SKM-1 treated with dmso at 0.1 percent for 144 hours (cell line): ENCODE data around the gene EGLN1.
"Not testable (repeated sequence)": the region's sequence is repeated elsewhere in the genome, so short reads cannot be mapped to it uniquely, and the experiment has no call there.

ENCODE experiments used
- DNase-seq: peaks from one replicate; lab custom pipeline; 2025; ENCODE audit not compliant: unreplicated experiment; lab: John Stamatoyannopoulos, UW

EGLN1 gene

DNA sequence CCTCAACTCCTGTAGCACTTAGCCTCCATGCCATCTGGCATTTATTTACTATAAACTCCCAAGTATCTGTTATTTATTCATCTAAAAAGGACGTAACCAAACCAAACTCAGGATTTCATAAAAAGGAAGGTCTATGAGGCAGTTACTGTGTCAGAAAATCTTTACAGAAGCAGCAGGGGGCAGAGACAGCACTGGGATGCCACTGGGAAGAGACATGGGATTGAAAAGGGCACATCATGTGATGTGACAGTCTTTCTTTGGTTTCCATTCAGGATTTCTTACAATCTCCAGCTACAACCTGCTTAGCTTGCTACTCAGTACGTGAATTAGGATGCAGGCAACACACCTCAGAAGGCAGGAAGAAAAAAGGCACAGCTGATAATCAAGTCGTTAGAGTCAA, 52.8 kb downstream of the EGLN1 start:
- no peak for DNase-seq

DNA sequence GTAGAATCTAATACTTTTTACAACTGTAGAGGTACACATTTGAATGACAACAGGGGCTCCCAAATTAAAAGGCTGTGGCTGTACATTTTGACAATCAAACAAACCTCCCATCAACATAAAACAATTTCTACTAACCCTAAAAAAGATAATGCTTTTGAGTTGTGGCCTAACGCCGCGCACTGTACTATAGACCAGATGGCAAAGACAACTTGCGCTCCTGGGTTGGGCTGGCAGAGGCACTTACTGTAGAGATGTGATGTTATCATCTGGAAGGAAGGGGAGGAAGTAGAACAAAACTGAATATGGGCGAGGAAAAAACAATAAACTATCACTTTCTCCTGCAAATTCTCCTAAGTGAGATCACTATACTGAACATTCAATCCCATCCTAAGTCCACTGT, 57.9 kb downstream of the EGLN1 start:
- no peak for DNase-seq

DNA sequence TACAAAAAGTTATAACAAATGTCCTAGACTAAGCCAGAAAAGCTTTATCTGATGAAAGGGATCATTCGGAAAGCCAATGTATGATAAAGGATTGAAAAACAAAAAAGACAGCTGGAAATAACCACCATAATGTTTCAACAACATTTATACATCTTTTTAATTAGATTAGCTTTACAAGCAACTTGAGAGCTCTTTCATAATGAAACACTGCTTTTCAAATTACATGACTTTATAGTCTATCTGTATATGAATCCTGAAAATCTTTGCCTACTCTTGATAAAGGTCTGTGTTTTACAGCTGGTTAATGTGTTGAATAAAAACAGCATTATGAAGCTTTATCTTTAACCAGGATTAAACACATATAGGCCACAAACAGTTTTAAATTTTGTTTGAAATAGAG, 58.5 kb downstream of the EGLN1 start:
- no peak for DNase-seq

DNA sequence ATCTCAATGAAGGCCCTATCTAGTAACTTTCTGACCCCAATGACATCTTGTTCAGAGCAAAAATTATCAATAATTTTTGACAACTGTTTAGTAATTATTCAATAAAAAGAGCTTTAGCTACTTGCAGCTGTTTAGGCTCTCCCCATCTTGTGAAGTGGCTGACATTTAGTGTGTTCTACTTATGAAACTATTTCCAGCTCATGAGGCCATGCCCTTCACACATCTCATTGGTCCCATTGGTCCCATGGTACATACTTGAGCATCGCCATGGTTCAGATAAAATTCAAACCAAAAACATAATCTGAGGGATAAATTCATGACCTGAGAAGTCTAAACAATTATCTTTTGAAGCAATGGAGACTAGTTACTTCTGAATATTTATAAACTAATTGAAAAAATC, 59.8 kb downstream of the EGLN1 start:
- DNase-seq = no peak

DNA sequence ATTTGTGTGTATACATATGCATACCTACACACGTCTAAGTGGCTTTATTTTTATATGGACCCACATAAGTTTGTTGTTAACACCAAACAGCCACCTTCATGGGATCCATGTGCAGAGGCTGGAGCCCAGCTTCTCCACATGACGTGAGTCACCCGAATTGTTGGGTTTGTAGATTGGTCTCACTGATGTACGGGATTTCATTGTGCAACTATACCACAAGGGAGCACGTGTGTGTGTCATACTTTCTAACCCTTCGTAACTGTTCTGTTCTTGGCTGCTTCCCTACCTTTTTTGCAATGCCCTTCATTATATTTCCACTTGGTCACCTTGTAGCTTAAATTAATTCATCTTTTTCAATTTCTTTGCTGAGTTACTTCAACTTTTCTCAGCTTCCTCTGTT, 63.0 kb downstream of the EGLN1 start:
- DNase-seq = peak; percentile 94

DNA sequence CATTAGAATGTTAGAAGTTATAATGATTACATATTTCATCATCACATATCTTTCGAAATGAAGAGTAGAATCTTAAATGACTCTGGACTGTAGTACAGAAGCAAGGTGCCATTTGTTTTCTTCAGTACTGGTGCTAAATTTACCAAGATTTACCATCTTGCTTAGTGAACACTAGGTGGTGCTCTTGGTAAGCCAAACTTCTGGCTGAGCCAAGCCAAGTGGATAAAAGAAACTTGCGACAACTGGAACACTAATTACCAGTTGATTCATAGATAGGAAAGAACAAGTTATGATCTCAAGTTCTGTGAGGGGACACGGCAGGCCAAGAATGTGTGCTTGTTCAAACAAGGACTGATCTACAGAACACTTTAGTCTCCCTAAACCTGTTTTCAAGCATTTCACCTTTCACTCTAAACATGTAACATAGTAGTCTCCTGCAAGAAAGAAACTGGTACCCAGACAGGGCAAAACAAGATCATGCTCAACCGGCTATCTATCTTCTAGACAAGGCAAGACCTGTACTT, 64.2 kb downstream of the EGLN1 start:
- DNase-seq = peak; percentile 78

DNA sequence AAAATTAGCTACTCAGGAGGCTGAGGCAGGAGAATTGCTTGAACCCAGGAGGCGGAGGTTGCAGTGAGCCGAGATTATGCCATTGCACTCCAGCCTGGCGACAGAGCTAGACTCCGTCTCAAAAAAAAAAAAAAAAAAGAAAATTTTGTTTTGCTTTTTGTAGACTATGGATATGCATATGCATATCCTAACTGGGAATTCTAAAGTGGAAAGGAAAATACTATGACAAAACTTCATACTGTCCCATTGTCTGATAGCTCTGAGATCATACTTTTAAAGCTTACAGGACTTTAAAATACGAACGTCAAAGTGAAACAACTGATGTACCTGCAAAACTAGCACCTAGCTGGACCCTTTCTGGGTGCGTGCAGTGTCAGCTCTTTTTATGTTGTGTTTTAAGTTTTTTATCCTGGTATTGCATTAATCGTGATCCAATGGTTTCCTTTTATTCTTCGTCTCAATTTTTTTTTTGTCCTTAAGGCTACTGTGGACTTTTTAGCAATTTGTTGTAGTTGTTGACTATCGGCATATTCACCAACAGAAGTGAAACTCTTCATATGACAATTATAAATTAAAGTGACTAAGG, 64.8 kb downstream of the EGLN1 start:
- DNase-seq = no peak

DNA sequence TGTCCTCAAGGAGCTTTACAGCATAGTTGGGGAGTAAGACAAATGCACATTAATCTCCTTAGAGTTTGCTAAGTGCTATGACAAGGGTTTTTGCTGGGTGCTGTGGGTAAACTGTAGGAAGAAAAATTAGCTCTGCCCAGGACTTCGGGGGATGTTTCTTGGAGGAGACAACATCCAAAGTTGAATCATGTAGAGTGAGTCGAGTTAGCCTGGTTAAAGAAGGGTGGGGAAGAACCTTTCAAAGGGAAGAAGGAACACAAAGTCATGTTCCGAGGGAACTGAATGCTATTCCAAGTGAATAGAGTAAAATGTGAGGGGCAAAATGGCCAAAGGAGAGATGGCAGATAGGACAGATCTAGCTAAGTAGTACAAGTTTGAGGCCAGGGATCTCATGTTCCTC, 66.9 kb downstream of the EGLN1 start:
- DNase-seq = no peak

DNA sequence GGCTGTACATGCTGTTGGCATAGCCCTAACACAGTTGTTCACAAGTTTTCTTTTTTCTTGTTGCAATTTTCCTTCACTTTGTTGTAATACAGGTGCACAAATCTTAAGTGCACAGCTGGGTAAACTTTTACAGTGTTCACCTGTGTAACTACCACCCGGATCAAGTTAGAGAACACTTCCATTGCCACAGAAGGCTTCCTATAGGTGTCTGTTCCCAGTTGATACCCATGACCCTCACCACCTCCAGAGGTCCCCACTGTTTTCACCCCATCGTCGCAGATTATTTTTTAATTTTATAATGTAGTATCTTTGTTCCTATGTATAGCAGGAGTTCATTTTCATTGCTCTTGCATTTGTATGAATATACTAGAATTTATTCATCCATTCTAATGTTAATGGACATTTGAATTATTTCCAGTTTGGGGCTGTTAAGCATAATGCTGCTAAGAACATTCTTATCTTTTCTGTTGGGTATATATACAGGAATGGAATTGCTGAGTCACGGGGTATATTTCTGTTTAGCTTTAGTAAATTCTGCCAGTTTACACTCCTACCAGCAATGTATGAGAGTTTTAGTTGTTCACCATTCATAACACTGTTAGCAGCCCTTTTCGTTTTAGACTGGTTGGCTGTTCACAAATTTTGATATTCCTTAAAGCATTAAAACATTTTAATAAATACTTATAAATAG, 67.6 kb downstream of the EGLN1 start:
- no peak for DNase-seq

DNA sequence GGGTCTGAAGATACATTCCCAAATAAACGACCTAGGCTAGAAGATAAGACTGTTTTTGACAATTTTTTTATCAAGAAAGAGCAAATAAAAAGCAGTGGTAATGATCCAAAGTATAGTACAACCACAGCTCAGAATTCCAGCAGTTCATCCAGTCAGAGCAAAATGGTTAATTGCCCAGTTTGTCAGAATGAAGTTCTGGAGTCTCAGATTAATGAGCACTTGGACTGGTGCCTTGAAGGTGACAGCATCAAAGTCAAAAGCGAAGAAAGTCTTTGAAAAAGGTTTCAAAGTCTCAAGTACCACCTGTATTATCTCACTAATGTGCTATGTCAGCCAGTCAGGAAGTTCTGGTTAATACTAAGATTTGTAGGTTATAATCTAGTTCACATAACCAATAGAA, 69.0 kb downstream of the EGLN1 start:
- no peak for DNase-seq

DNA sequence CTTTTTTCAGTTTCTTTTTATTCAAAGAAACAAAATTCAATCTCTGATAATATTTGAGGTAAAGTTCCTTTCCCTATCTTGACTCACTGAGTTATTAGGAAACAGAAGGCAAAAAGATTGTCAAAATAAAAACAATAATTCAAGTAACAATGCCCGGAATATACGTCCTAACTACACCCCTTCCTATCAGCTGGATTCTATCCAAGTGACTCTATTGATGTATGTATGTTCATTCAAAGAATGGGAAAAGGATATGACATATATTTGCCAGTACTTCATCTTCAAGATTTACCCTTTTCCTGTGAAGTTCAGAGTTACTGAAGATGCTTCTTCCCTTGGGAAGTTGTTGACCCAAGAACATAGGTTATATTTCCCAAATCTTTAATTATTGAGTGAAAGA, 70.3 kb downstream of the EGLN1 start:
- DNase-seq = no peak

DNA sequence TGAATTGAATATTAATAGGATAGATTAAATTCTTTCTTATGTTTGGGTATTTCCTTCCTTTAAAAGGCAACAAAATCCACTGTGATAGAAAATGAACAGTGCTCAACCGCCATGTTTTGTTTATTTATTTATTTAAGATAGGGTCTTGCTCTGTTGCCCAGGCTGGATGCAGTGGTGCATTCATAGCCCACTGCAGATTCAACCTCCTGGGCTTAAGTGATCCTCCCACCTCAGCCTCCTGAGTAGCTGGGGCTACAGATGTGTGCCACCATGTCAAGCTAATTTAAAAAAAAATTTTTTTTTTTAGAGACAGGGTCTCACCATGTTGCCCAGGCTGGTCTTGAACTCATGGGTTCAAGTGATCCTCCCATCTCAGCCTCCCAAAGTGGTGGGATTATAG, 73.2 kb downstream of the EGLN1 start:
- not testable (repeated sequence) for DNase-seq

DNA sequence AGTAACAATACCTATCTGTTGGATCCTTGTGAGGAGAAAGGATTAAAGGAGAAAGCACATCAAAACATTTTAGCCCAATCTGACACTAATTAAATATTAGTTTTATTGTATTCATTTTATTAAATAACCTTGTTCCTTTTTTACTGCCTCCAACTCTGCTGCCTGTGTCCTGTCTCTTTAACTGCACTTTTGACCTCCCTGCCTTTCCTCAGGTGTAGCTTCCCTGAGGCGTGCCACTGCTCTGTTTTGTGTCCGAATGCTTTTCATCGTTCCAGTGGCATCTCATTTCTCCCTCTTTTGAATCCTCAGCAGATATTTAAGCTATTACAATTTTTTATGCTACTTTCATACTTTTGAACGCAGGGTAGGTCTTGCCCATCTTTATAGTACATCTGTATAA, 73.6 kb downstream of the EGLN1 start:
- no peak for DNase-seq

DNA sequence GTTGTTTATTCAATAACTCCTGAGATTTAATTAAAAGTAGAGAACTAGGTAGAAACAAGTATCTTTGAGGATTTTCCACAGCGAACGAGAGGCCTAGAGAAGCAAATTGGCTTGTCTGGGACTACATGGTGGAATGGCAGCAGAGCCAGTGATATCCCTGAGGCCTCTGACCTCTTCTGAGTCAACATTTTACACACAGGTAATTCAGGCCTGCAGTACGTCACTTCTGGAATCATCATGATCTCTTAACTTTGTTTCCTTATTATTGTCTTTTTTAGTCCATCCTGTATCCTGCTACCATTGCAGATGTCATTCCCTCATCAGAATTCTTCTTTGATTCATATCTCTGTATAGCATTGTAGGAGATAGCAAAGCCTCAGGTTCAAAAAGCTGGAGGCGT, 74.1 kb downstream of the EGLN1 start:
- no peak for DNase-seq

DNA sequence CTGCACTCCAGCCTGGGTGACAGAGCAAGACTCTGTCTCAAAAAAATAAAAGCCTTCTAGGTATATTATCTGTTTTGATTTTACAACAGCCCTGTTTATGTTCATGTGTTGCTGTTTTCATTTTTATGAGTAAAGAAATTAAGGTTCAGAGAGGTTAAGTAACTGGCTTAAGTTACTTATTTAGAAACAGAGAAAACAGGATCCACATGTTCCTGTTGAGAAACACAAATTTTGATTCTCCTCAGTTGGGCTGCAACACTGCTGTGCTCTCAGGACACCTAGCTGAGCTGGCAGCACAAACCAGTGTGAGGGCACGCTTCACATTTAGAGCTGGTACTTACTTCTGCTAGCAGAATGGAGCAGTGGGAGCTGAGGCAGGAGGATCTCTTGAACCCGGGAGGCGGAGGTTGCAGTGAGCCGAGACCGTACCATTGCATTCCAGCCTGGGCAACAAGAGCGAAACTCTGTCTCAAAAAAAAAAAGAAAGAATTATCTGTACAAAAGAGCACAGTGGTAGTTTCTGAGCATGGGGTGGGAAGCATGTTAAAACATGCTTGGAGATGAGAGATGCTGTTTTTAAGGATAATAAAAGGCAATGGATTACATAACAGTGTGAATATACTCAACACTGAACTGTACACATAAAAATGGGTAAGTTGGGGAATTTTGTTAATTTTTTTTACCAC, 81.6 kb downstream of the EGLN1 start:
- DNase-seq = no peak

DNA sequence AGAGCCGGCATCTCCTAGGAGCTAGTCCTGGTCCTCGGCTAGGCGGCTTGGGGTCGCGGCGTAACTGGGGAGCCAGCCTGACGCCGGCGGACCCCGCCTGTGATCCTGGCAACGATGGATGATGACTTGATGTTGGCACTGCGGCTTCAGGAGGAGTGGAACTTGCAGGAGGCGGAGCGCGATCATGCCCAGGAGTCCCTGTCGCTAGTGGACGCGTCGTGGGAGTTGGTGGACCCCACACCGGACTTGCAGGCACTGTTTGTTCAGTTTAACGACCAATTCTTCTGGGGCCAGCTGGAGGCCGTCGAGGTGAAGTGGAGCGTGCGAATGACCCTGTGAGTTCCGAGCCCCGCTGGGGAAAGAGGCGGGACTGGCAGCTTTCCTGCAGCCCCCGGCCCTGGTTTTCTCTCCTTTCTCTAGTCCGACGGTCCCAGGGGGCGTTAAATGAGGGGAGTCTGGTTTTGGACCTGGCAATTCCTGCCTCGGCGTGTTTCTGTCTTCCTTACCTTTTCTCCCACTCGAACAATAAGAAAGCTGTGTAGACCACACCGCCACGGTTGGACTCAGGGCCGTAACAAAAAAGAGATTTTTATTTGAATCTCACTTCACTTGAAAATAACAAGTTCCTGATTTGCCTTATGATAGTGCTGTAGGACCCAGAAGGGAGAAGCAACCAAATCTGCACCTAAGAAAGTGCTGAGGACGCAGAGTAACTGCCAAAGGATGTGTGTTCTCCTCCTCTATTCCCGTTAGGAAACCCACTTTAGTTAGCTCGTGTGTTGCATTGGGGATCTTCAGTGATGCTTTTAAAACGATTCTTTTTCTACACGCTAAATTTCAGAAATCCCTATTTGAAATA, 83.6 kb downstream of the EGLN1 start, which contains the start of gene SPRTN:
SPRTN (plus strand) TSS at position 24 of the 859 bp plus-strand sequence; CDS start at position 115, 91 bp downstream.
- no peak for DNase-seq

DNA sequence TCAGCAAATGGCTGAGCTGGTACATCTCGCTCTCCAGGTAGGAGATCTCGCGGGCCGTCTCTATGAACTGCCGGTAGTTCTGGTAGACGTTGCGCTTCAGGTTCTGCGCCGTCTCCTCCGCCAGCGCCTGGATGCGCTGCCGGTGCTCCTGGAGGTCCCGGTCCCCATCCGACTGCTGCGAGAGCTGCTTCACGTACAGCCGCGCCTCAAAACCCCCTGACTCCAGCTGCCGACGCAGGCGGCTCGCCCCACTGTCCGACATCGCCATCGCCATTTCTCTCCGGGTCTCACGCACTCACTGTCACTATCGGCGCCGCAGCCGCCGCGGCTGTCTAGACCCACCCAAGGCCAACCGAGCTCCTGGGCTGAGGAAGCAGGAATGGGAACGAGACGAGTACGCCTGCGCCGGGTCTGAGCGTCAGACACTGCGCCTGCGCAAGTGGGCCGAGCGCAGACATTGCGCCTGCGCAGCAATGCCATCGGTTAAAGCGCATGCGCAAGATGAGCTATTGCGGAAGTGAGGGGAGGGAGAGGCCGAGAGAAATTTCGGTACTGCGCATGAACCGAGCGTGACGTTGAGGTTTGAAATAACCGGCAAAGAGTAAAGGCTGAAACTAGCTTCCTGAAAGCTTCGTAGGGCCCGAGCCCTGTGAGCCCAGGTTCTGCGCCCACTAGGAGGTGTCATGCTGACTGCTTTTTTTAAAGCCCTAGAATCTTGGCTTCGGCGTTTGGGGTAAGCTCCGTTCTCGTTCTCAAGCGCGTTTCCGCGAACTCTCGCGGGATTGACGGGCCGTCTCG, 84.4 kb downstream of the EGLN1 start, which contains the start of gene EXOC8:
EXOC8 (minus strand) TSS at position 381 of the 798 bp plus-strand sequence; CDS start at position 274, 107 bp downstream.
- peak; percentile 99 for DNase-seq

DNA sequence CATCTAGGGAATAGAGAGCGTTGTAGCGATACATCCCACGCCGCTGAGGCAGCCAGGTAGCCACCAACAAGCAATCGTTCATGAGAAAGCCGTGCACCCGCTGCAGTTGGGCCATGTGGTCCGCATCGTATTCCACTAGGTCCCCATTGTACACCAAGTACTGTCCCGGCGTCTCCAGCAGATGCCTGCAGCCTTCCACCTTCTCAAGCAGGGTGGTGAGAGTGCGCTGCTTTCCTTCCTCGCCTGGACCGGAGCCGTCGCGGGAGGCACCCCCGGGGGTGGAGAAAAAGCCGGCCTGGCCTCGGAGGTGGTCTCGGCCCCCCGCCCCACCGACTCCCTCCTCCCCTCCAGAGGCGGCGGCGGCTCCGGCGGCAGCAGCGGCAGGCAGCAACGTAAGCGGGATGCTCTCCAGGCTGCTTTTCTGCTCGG, 85.0 kb downstream of the EGLN1 start:
- DNase-seq = no peak

DNA sequence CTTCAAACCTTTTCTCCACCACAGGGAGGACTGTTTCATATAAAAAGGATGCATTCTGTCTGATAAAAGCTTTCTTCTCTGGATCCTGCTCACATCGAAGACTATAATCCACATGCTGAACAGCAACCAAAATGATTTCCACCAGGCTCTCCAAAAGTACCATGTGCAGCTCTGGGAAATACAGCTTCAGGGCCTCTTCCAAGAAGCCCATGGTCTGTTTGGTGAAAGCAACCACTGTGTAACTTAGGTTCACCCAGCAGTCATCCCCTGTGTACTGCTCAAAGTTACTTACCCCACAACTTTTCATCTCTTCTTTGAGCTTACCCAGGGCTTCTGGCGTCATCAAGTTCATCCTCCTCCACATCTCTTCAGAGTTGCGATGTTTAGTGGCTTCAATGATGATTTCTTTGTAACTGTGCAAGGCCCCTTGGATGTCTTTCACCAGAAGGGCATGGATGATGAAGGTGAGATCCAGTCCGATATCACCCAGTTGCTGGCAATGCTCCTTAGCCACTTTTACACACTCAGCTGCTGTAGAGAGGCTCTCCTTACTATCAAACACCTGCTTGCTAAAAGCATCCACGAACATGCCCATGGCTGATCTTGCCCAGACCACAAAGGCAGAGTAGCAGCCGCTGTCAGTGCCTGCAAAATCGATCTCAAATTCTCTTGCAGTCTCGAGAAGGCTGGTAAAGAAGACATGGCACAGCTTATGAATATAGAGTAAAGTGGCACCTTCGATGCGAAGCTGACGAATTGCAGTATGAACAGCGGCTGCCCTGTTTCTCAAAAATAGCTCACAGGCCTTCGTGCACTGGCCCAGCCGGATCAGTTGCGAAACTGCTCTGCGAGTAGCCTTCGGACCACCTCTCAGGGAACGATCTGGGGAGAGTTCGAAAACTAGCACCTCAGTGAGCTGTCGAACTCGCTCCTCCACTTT, 86.2 kb downstream of the EGLN1 start:
- DNase-seq = no peak
